H1 (cell line): ENCODE results near the gene MAP3K3. TPM values are rescaled to one million over a fixed set of nuclear protein-coding genes. Genes with fewer than 3 reads are reported as not detected.

ENCODE experiments used
- BRCA1 ChIP-seq: IDR thresholded peaks from 2 replicates; pipeline ENCODE4 v1.6.1; 2012; ENCODE audit warnings: low read depth, low read length, improper control_type of control experiment
- EZH2 ChIP-seq: fragments of 200-600 bp; sonication (generic); IDR thresholded peaks from 2 replicates; pipeline ENCODE4 v1.7.1; 2012; ENCODE audit warnings: low read depth, mild to moderate bottlenecking, moderate library complexity, low read length, inconsistent platforms; ENCODE audit not compliant: severe bottlenecking
- SP2 ChIP-seq: IDR thresholded peaks from 2 replicates; pipeline ENCODE4 v1.6.1; 2012; ENCODE audit warnings: mild to moderate bottlenecking, low read length, inconsistent platforms
- USF2 ChIP-seq: IDR thresholded peaks from 2 replicates; pipeline ENCODE4 v1.6.1; 2011; ENCODE audit warnings: low read length, improper control_type of control experiment
- polyA plus RNA-seq, 7 experiments: library from polyadenylated mRNA; depleted of rRNA in 3 of 7; stranded (reverse) in 5 of 7; unstranded in 2 of 7; fragments of >200 nt in 5 of 7; fragments of 200-250 nt in 2 of 7; gene quantifications; 1 replicate in 5 of 7; 2 replicates in 1 of 7; 4 replicates in 1 of 7; pipeline versions ENCODE4 v1.2.1 to v1.2.3, GENCODE V29; 2011 to 2013; ENCODE audit warnings: missing spikeins in 2 of 7, mixed read lengths in 2 of 7
- total RNA-seq: library from RNA; stranded (reverse); fragmentation: NEBNext Ultra II Directional; extraction: Animal tissue kit (Norgen Biotek cat#: 25700); gene quantifications from 2 replicates; pipeline ENCODE4 v1.2.1, GENCODE V29; 2021

MAP3K3 gene
- total and polyA plus RNA-seq, 2 of the 8 experiments (the other 6 are each of a cell fraction or from before 2014, with no cell fraction given) = 10.3 to 21.0 TPM

GRCh38 chr17:63611354-63611753, 10.9 kb upstream of the MAP3K3 start (continued):
- TF ChIP-seq BRCA1 (no peak), EZH2 (no peak), USF2 (no peak), SP2 (no peak)
